ENCODE data around the gene PHLDA3. TPM values are rescaled to one million over a fixed set of nuclear protein-coding genes. Genes with fewer than 3 reads are reported as not detected.

Gene PHLDA3
- total and polyA plus RNA-seq, 2 of the 4 experiments (the other 2 are of a cell fraction) = 41.6 to 102 TPM

GRCh38 chr1:201445310-201445709, 23.7 kb downstream of the PHLDA3 start:
- WGBS, 2 experiments (ENCODE audit: extremely low coverage in 2 of 2, insufficient read length in 1 of 2) = no CpG with 5 or more reads among the region's 6 CpGs
- Histone ChIP-seq H3K4ac (ENCODE audit: low read depth, low read length) (no peak overlapping the region), H3K9ac (ENCODE audit: low read depth, low read length) (no peak overlapping the region), H2AFZ (replicated peaks; ENCODE audit: low read length, poor library complexity) (no peak overlapping the region), H2BK5ac (ENCODE audit: low read depth, low read length, poor library complexity, severe bottlenecking) (no peak overlapping the region), H4K8ac (ENCODE audit: low read depth in 2 of 2, low read length in 2 of 2) (no peak overlapping the region), H4K91ac (ENCODE audit: insufficient read depth, low read depth, low read length) (no peak overlapping the region), H2BK20ac (ENCODE audit: low read depth, low read length) (no peak overlapping the region), H3K36me3 (ENCODE audit: control insufficient read depth, insufficient read depth, low read length) (no peaks in the 10 kb centered on the region), H3K27me3 (ENCODE audit: control insufficient read depth, insufficient read depth, low read length) (no peaks in the 10 kb centered on the region), H3K14ac (replicated peaks; ENCODE audit: low read depth, low read length) (no peak overlapping the region), H3K4me2 (ENCODE audit: low read depth, low read length) (no peak overlapping the region), H3K9me3 (ENCODE audit: control insufficient read depth, insufficient read depth, low read length) (no peaks in the 10 kb centered on the region; the same call in 1 of the 2 replicates), H4K20me1 (ENCODE audit: insufficient read depth, low read length) (no peaks in the 10 kb centered on the region), H3K56ac (ENCODE audit: extremely low read depth, insufficient read depth, low read length) (no peak overlapping the region), H3K4me1 (ENCODE audit: control insufficient read depth, insufficient read depth, low read length) (peaks cover 6% of the 10 kb centered on the region), H4K5ac (ENCODE audit: low read depth, low read length) (no peak overlapping the region), H3K27ac (ENCODE audit: insufficient read depth, low read length) (no peak overlapping the region), H2BK15ac (ENCODE audit: low read depth, low read length) (no peak overlapping the region), H3K9me1 (ENCODE audit: insufficient read depth, low read length) (no peaks in the 10 kb centered on the region), H3K18ac (ENCODE audit: low read depth, low read length) (no peak overlapping the region), H3K23ac (ENCODE audit: low read depth, low read length) (no peak overlapping the region), H3K4me3 (ENCODE audit: insufficient read depth, low read depth, low read length) (no peak overlapping the region), H2BK120ac (ENCODE audit: low read depth, low read length) (no peak overlapping the region), H2AK5ac (ENCODE audit: low read depth, low read length) (no peak overlapping the region; the same call in 1 of the 2 replicates), H3K79me1 (ENCODE audit: low read depth in 1 of 2, low read length in 2 of 2) (no peaks in the 10 kb centered on the region), H2AK9ac (replicated peaks; ENCODE audit: low read depth, low read length, poor library complexity) (no peak overlapping the region)
- CTCF ChIA-PET = no interaction called here
- no TSS peak for BruUV-seq (replicated peaks)
- DNase-seq = no peak
- in situ Hi-C loops (cut with MboI; ENCODE audit: low sequenced_read_pairs) = loop anchor here (10.0 kb wide), 1 partner anchor 69 kb away; no protein-coding TSS in a partner anchor
- TF ChIP-seq RAD21 (IDR thresholded peaks at IDR 0.05; ENCODE audit: low read length) = no peak
- no peak for TF ChIP-seq USF2 (IDR thresholded peaks at IDR 0.05; ENCODE audit: low read depth, low read length)
- no peak for TF ChIP-seq SMC3 (IDR thresholded peaks at IDR 0.05; ENCODE audit: low read depth, low read length)
- no peak for TF ChIP-seq RCOR1 (IDR thresholded peaks at IDR 0.05; ENCODE audit: insufficient replicate concordance, low read length)
- TF ChIP-seq RFX5 (IDR thresholded peaks at IDR 0.05; ENCODE audit: low read depth, low read length) = no peak
- dilution Hi-C loops (cut with HindIII; ENCODE audit: low sequenced_read_pairs, unreplicated experiment) = no loop called here
- no peak for ATAC-seq (ENCODE audit: low read depth)
- intact Hi-C loops (cut with micrococcal nuclease) = no loop called here
- POLR2A ChIA-PET (ENCODE audit: unreplicated experiment) = no interaction called here
